Measurements from ENCODE around the gene ERLIN1.

ERLIN1 gene

GRCh38 chr10:100158044-100158805 is 27.6 kb downstream of the ERLIN1 start:
- TF ChIP-seq CTCF (conservative IDR thresholded peaks at IDR 0.05; ENCODE audit: low read depth, low read length): no peak
- no peak for DNase-seq (ENCODE audit: low read depth)
- no peak overlapping the region for H3K4me3 ChIP-seq (ENCODE audit: low read length)

GRCh38 chr10:100157156-100157555 is 28.7 kb downstream of the ERLIN1 start:
- no peak for TF ChIP-seq CTCF (conservative IDR thresholded peaks at IDR 0.05; ENCODE audit: low read depth, low read length)
- no peak for DNase-seq (ENCODE audit: low read depth)
- H3K4me3 ChIP-seq (ENCODE audit: low read length): no peak overlapping the region

- no peak for TF ChIP-seq CTCF (conservative IDR thresholded peaks at IDR 0.05; ENCODE audit: low read depth, low read length)
- no peak for DNase-seq (ENCODE audit: low read depth)
- H3K4me3 ChIP-seq (ENCODE audit: low read length): no peak overlapping the region
Measured at GRCh38 chr10:100155936-100156335, 29.9 kb downstream of the ERLIN1 start.

GRCh38 chr10:100154666-100155065 is 31.2 kb downstream of the ERLIN1 start:
- no peak for DNase-seq (ENCODE audit: low read depth)
- no peak for TF ChIP-seq CTCF (conservative IDR thresholded peaks at IDR 0.05; ENCODE audit: low read depth, low read length)
- no peak overlapping the region for H3K4me3 ChIP-seq (ENCODE audit: low read length)

GRCh38 chr10:100153239-100153825 is 32.5 kb downstream of the ERLIN1 start:
- no peak for TF ChIP-seq CTCF (conservative IDR thresholded peaks at IDR 0.05; ENCODE audit: low read depth, low read length)
- no peak for DNase-seq (ENCODE audit: low read depth)
- H3K4me3 ChIP-seq (ENCODE audit: low read length): no peak overlapping the region

- no peak for TF ChIP-seq CTCF (conservative IDR thresholded peaks at IDR 0.05; ENCODE audit: low read depth, low read length)
- H3K4me3 ChIP-seq (ENCODE audit: low read length): no peak overlapping the region
- DNase-seq (ENCODE audit: low read depth): no peak
Measured at GRCh38 chr10:100151723-100152300, 34.0 kb downstream of the ERLIN1 start.

Measured in retinal pigment epithelial cell (primary cell).